Heart left ventricle (tissue), 13 donors: ENCODE measurements around the gene WWOX.

Source experiments
- POLR2A ChIP-seq, 2 donors: fragments of 450-650 bp; IDR thresholded peaks; one replicate each; pipeline ENCODE4 v1.6.1; 2017; ENCODE audit warnings: antibody characterized with exemption in 2 of 2, mild to moderate bottlenecking in 2 of 2, moderate library complexity in 2 of 2
- TF ChIP-seq, protein P1 (sequence below), 12 donors: fragments of 200-600 bp; sonication (generic) in 4 of 12; IDR thresholded peaks; one replicate each; pipeline versions ENCODE4 v1.5.0 to v1.8.0; 2018 to 2022; ENCODE audit warnings: antibody characterized with exemption in 12 of 12, mild to moderate bottlenecking in 5 of 12
- donor health status: ischemic (EF 13 %, LVEDD 7.1; RV severe dilation, severe dysfunction).
- donor health status: DM: no; HTN: yes; CAD: no.
- donor health status: DM: no; HTN: no; CAD: no.
- donor health status: ischemic (EF 25% LVEDD 6.9; RV normal size, moderate dysfunction).
- donor health status: ischemic (EF 25% LVEDD 5.7; RV mildly dilated, moderate dysfunction).
- donor health status: ischemic (EF 35%, LVEDD 5.7; RV mildly dilated, moderate dysfunction).
- donor health status: nonischemic (EF 11% LVEDD 7.7; RV severe dilation, severe dysfunction).
- donor health status: DM: yes; HTN: yes; CAD: no.
- donor health status: PGD.
- donor health status: ischemic (EF 29% LVEDD 5.4; RV normal size, mild dysfunction).
- donor health status: nonischemic (EF 23%, LVEDD 6.1; RV moderate dilation, normal function).

- TF ChIP-seq, protein P1, sequence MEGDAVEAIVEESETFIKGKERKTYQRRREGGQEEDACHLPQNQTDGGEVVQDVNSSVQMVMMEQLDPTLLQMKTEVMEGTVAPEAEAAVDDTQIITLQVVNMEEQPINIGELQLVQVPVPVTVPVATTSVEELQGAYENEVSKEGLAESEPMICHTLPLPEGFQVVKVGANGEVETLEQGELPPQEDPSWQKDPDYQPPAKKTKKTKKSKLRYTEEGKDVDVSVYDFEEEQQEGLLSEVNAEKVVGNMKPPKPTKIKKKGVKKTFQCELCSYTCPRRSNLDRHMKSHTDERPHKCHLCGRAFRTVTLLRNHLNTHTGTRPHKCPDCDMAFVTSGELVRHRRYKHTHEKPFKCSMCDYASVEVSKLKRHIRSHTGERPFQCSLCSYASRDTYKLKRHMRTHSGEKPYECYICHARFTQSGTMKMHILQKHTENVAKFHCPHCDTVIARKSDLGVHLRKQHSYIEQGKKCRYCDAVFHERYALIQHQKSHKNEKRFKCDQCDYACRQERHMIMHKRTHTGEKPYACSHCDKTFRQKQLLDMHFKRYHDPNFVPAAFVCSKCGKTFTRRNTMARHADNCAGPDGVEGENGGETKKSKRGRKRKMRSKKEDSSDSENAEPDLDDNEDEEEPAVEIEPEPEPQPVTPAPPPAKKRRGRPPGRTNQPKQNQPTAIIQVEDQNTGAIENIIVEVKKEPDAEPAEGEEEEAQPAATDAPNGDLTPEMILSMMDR (IDR thresholded peaks at IDR 0.05), result no peak
- no peak for TF ChIP-seq POLR2A (IDR thresholded peaks at IDR 0.05)
These were observed 615.7 kb downstream of the WWOX start for GRCh38 chr16:78715106-78715505.
